K562 (cell line): ENCODE results near the gene RSF1. TPM values are rescaled to one million over a fixed set of nuclear protein-coding genes. Genes with fewer than 3 reads are reported as not detected.

Source experiments
- BRD9 ChIP-seq: fragments of 450-650 bp; IDR thresholded peaks from 2 replicates; pipeline ENCODE4 v1.6.1; 2018; ENCODE audit warnings: low read depth; ENCODE audit not compliant: partially characterized antibody
- CBFB ChIP-seq: sonication (generic); formaldehyde crosslinking; IDR thresholded peaks from 2 replicates; pipeline ENCODE4 v1.4.0; 2020; ENCODE audit warnings: mild to moderate bottlenecking, missing genetic modification reagents
- FOXA1 ChIP-seq: fragments of 450-650 bp; IDR thresholded peaks from 2 replicates; pipeline ENCODE4 v1.6.1; 2016; ENCODE audit warnings: mild to moderate bottlenecking, borderline replicate concordance
- FOXP4 ChIP-seq: sonication (generic); formaldehyde crosslinking; IDR thresholded peaks from 2 replicates; pipeline ENCODE4 v1.8.0; 2022; ENCODE audit warnings: mild to moderate bottlenecking, missing genetic modification reagents, borderline replicate concordance
- MYC ChIP-seq, 2 experiments: fragments of 250-450 bp in 1 of 2; sonication (Bioruptor Pico) in 1 of 2; IDR thresholded peaks; 2 replicates each; pipeline versions ENCODE4 v1.5.1 to v1.6.1; 2012 to 2021; ENCODE audit warnings: low read depth in 2 of 2, borderline replicate concordance in 1 of 2, improper control_type of control experiment in 1 of 2, low read length in 1 of 2, mild to moderate bottlenecking in 1 of 2, moderate library complexity in 1 of 2
- NKRF ChIP-seq: fragments of 450-650 bp; IDR thresholded peaks from 2 replicates; pipeline ENCODE4 v1.6.1; 2016; ENCODE audit warnings: borderline replicate concordance
- RBBP5 ChIP-seq: fragments of 200-600 bp; sonication (generic); IDR thresholded peaks from 2 replicates; pipeline ENCODE4 v1.6.1; 2012; ENCODE audit warnings: borderline replicate concordance, mild to moderate bottlenecking, low read length, control low read depth, inconsistent platforms; ENCODE audit not compliant: insufficient read depth, poor library complexity, severe bottlenecking
- RERE ChIP-seq: sonication (generic); formaldehyde crosslinking; IDR thresholded peaks from 2 replicates; pipeline ENCODE4 v1.8.0; 2023; ENCODE audit warnings: missing genetic modification reagents, mild to moderate bottlenecking, borderline replicate concordance
- ZEB2 ChIP-seq: fragments of 450-650 bp; IDR thresholded peaks from 2 replicates; pipeline ENCODE4 v1.6.1; 2016
- ZHX1 ChIP-seq: fragments of 150-350 bp; conservative IDR thresholded peaks from 2 replicates; pipeline ENCODE4 v1.6.1; 2014; ENCODE audit warnings: low read length
- polyA plus RNA-seq, 8 experiments: library from polyadenylated mRNA; depleted of rRNA in 4 of 8; stranded (reverse) in 5 of 8; unstranded in 3 of 8; fragments of >200 nt; fragmentation: Nextera tagmentation in 2 of 8; fragmentation: Illumina TruSeq in 1 of 8; extraction: Ambion mirVana in 2 of 8; extraction: Trizol in 1 of 8; gene quantifications; 2 replicates each; pipeline versions ENCODE4 v1.2.1 to v1.2.3, GENCODE V29; 2011 to 2014; ENCODE audit warnings: inconsistent platforms in 1 of 8, missing spikeins in 1 of 8
- total RNA-seq, 7 experiments: library from RNA; depleted of rRNA in 6 of 7; stranded (reverse); fragments of >200 nt in 6 of 7; fragmentation: Illumina TruSeq in 2 of 7; extraction: Trizol in 2 of 7; gene quantifications; 2 replicates each; pipeline versions ENCODE4 v1.2.1 to v1.2.3, GENCODE V29; 2011 to 2021; ENCODE audit warnings: low replicate concordance in 1 of 7

The RSF1 gene
- total and polyA plus RNA-seq, 9 of the 15 experiments (the other 6 are each of a cell fraction or from before 2014, with no cell fraction given) = 9.7 to 63.6 (median 42.8) TPM

GRCh38 chr11:77637345-77638165, 183.0 kb downstream of the RSF1 start, which contains the start of gene CLNS1A (continued):
- TF ChIP-seq FOXA1 (no peak), MYC (IDR thresholded peaks at IDR 0.05; ENCODE audit: low read depth, low read length) (peak; percentile 96), MYC (CRISPR knock-in tag; IDR thresholded peaks at IDR 0.05; ENCODE audit: borderline replicate concordance, low read depth) (peak; percentile 73; the same call in 1 of the 2 replicates), ZHX1 (0 out of 2 replicates have a peak, but pooled peaks have one; percentile 19), BRD9 (peak; percentile 73), NKRF (peak; percentile 90), CBFB (CRISPR knock-in tag) (no peak), FOXP4 (CRISPR knock-in tag) (peak; percentile 80; the same call in 1 of the 2 replicates), RBBP5 (peak; percentile 83), RERE (no peak), ZEB2 (no peak)
